GM19351 (cell line): ENCODE results near the gene WDR88.
"Not testable (repeated sequence)": the region's sequence is repeated elsewhere in the genome, so short reads cannot be mapped to it uniquely, and the experiment has no call there.

Experiments used
- ATAC-seq: cut with Tn5 transposase; IDR thresholded peaks from one replicate; pipeline ENCODE4 v1.9.1; 2021; ENCODE audit warnings: mild to moderate bottlenecking, moderate library complexity; ENCODE audit not compliant: unreplicated experiment

Gene WDR88

GRCh38 chr19:33126712-33127111 lies 5.2 kb upstream of the WDR88 start:
- not testable (repeated sequence) for ATAC-seq

- ATAC-seq, result no peak
These were observed 2.0 kb upstream of the WDR88 start for GRCh38 chr19:33129901-33130300.

GRCh38 chr19:33130433-33130832 lies 1.5 kb upstream of the WDR88 start:
- no peak for ATAC-seq

- ATAC-seq, result no peak
These were observed 511 bp downstream of the WDR88 start for GRCh38 chr19:33132425-33132824.

- no peak for ATAC-seq
These were observed 1.6 kb downstream of the WDR88 start for GRCh38 chr19:33133438-33134031.

- no peak for ATAC-seq
These were observed 2.7 kb downstream of the WDR88 start for GRCh38 chr19:33134571-33135041.

GRCh38 chr19:33139165-33139564 lies 7.3 kb downstream of the WDR88 start:
- ATAC-seq, result no peak

- ATAC-seq, result peak; percentile 58
These were observed 12.0 kb downstream of the WDR88 start for GRCh38 chr19:33143897-33144405.

- no peak for ATAC-seq
These were observed 14.3 kb downstream of the WDR88 start for GRCh38 chr19:33146209-33146608.

- ATAC-seq, result no peak
These were observed 15.6 kb downstream of the WDR88 start for GRCh38 chr19:33147538-33147937.

GRCh38 chr19:33150852-33151518 lies 19.1 kb downstream of the WDR88 start:
- no peak for ATAC-seq

- ATAC-seq, result no peak
These were observed 20.3 kb downstream of the WDR88 start for GRCh38 chr19:33152176-33152575.

- not testable (repeated sequence) for ATAC-seq
These were observed 20.7 kb downstream of the WDR88 start for GRCh38 chr19:33152625-33153024.

- ATAC-seq, result not testable (repeated sequence)
These were observed 22.4 kb downstream of the WDR88 start for GRCh38 chr19:33154313-33154712.

GRCh38 chr19:33156334-33156733 lies 24.4 kb downstream of the WDR88 start:
- no peak for ATAC-seq

- no peak for ATAC-seq
These were observed 26.0 kb downstream of the WDR88 start for GRCh38 chr19:33157906-33158305.

- ATAC-seq, result no peak
These were observed 26.5 kb downstream of the WDR88 start for GRCh38 chr19:33158365-33158764.

- no peak for ATAC-seq
These were observed 27.2 kb downstream of the WDR88 start for GRCh38 chr19:33159149-33159548.

GRCh38 chr19:33159893-33160292 lies 28.0 kb downstream of the WDR88 start:
- ATAC-seq, result no peak

- no peak for ATAC-seq
These were observed 29.3 kb downstream of the WDR88 start for GRCh38 chr19:33161201-33161600.

GRCh38 chr19:33163481-33163880 lies 31.6 kb downstream of the WDR88 start:
- ATAC-seq, result no peak

- not testable (repeated sequence) for ATAC-seq
These were observed 34.1 kb downstream of the WDR88 start for GRCh38 chr19:33166037-33166436.
